ELF-1 (cell line): Measurements from ENCODE around the gene RALGPS1.

ENCODE experiments used
- DNase-seq: peaks from one replicate; pipeline ENCODE4 v3.0.0-alpha.2; 2016; ENCODE audit warnings: low read depth, low spot score

The RALGPS1 gene

DNA sequence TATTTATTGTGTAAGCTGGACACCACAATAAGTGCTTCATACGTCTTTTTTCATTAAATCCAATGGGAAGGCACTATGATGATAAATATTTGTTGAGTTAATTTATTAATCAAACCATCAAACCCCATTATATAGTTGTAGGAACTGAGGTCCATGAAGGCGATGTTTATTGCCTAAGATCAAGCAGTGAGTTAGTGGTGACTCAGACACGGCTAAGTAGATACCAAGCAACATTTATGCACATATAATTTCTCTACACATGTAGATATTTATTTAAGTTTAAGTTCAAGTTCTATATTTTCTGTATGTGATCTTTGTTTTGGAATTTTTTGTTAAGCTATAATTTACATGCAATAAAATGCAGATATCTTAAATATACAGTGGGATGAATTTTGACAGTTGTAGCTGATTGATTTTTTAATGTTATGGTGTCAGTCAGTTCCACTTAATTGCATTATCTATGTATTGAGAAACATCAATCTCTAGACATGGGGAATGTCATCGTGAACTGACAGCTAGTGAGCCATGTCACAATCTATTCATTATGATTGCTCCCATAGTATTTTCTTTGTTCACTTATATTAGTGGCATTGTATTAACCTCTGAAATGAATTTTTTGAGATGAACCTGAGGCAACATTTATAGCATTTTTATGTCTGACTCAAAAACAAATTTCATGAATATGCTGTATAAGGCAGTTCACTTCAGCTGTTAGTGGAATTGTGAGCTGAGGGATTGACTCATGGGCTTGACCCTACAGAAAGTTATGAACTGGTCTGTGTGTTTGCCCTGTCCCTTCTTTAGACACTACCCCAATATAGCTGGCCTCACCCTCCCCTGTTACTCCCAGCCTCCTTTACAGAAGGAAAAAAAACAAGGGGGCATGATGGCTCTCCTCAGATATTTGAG is 338.1 kb downstream of the RALGPS1 start:
- DNase-seq: no peak

DNA sequence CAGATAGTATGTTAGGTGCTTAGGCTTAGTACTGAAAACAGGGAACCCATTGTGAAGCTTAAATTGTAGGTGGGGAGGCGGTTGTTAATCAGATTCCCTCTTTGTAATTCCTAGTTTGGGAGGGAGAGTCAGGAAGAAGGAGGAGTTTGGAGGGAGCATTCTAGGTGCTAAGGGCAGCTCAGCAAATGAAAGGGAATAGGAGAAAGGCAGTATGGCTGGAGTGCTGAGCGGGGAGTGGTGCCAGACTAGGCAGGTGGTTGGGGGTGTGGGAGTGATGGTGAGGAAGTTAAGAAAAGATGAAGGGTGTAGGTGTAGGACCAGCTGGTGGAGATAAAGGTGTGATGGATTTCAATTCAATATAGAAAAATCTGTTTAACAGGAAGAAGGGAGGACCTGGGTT is 338.9 kb downstream of the RALGPS1 start:
- DNase-seq: peak; percentile 33

DNA sequence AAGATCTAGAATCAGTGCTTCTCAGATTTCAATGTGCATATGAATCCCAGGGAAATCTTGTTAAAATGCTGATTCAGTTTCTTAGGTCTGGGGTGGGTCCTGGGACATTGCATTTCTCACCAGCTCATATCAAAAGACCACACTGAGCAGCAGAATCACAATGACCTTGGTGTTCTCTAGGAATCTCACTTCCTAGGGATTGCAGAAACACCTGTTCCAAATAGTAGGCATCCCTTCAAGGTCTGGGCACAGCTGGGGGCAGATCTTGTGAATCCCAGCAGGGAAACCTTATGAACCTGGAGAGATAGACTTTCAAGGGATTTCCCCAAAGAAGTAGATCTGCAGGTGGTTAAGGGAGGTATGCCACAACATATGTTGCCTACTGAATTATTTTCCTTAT is 341.1 kb downstream of the RALGPS1 start:
- no peak for DNase-seq

GRCh38 chr9:127256324-127256723 is 341.7 kb downstream of the RALGPS1 start:
- DNase-seq: no peak

DNA sequence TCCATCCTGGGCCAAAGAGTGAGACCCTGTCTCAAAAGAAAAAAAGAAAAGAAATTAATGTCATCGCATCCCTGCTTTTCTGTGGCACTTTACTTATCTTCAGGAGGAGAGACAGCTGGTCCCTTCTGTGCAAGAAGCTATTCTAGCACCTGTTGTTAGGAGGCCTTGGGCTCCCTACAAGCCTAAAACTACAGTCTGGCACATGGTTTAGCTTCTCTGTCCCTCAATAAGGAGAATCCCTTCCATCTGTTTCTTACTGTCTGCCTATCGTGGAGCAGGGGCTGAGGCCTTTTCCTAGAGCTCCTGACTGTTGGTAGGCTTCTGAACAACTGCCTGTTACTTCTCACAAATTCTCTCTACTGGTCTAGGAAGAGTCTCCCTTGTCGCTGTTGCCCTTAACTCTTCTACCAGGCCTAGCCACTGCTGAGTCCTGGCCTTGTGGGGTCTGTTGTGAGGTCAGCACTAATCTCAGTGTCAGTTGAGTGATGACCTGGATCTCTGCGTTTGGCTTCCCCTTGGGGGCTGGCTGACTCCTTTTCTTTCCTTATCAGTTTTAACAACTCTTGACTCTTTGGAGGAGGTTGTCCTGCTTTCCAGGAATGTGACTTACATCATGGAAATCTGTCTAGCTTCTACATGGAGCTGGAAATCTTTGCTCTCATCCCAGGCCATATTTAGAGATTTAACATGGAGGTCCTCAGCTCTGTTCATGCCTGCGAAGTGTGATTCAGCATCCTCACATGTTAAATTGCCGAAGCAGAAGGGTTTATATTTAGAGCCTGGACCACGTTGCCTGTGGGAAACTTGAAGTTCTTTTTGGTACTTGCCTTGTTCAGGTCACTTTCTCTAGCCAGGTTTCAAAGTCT is 344.3 kb downstream of the RALGPS1 start:
- peak; percentile 21 for DNase-seq

DNA sequence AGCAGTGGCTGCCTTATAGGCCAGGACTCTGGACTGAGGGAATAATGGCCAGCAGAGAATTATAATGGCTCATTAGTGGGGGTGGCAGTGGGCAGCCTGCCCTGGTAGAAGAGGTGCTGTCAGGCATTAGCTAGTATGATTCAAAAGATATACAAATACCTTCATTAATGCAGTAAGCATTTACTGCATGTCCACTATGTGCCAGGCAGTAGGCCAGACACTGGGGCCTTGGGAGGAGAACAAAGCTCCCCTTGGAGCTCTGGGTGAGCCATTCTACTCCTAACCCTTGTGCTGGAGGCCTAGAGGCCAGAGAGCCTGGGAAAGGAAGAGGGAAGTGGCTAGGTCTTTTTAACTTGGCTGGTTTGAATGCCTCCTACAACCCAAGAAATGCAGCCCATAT is 348.0 kb downstream of the RALGPS1 start:
- DNase-seq: no peak

- no peak for DNase-seq
Observed at GRCh38 chr9:127263237-127263636, 348.7 kb downstream of the RALGPS1 start.

GRCh38 chr9:127263664-127264063 is 349.1 kb downstream of the RALGPS1 start:
- no peak for DNase-seq

GRCh38 chr9:127264462-127265219 is 350.1 kb downstream of the RALGPS1 start, which contains the start of gene GARNL3:
TSS of gene GARNL3 (plus strand) at chr9:127264774. CDS start at chr9:127264878, 104 bp downstream.
- no peak for DNase-seq

DNA sequence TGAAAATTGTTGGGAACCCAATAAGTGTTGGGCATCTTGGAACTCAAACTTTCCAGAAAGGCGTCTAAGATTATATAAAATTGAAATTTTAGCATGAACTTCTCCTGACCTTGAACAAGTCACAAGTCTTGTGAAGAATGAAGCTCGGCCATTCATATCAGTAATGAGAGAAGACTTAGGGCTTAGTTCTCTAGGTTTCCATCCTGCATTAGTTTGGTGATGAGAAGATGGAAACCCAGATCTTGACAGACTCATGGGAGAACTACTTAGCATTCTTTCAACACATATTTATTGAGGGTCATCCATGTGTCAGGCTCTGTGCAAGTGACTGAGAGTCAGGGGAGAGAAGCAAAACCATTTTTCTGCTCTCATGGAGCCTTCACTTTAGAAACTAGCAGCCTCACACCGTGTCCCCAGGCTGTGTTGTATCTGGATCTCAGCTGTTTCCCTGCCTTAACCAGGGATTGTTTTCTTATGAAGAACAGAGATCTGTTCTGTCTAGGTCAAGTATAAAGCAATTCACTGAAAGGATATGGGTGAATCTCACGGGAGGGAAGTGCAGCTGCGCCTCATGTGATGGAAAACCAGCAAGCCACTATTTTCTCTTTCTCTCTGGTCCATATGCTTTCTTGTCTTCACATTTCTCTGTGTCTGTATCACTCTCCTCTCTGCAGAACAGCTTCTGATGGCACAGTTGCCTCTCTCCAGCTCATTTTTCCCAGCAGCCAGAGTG is 353.4 kb downstream of the RALGPS1 start:
- no peak for DNase-seq

GRCh38 chr9:127269449-127269848 is 354.9 kb downstream of the RALGPS1 start:
- no peak for DNase-seq
